Vagina (tissue), 2 donors: ENCODE measurements around the gene PLOD2. TPM values are rescaled to one million over a fixed set of nuclear protein-coding genes. Genes with fewer than 3 reads are reported as not detected.

Experiments
- DNase-seq, 2 donors: peaks; one replicate each; pipeline ENCODE4 v3.0.0-alpha.2; 2017; ENCODE audit errors: extremely low spot score in 2 of 2
- H3K27ac ChIP-seq: fragments of 200-600 bp; sonication (generic); one replicate; pipeline ENCODE4 v1.5.1; 2019
- H3K27me3 ChIP-seq: fragments of 200-600 bp; sonication (generic); one replicate; pipeline ENCODE4 v1.5.1; 2019
- H3K36me3 ChIP-seq, 2 donors: fragments of 200-600 bp; sonication (generic); one replicate each; pipeline ENCODE4 v1.5.1; 2017 to 2019
- H3K4me1 ChIP-seq: fragments of 200-600 bp; sonication (generic); one replicate; pipeline ENCODE4 v1.5.1; 2019
- H3K4me3 ChIP-seq, 2 donors: fragments of 200-600 bp; sonication (generic); 1 replicate in 1 of 2; 2 replicates in 1 of 2; pipeline ENCODE4 v1.5.1; 2016 to 2019
- H3K9me3 ChIP-seq: fragments of 200-600 bp; sonication (generic); one replicate; pipeline ENCODE4 v1.5.1; 2019
- CTCF ChIP-seq, 3 experiments: fragments of 450-650 bp in 2 of 3; fragments of 200-600 bp in 1 of 3; sonication (generic) in 1 of 3; IDR thresholded peaks; one replicate each; pipeline ENCODE4 v1.5.1; 2017 to 2019; ENCODE audit warnings: antibody characterized with exemption in 3 of 3, mild to moderate bottlenecking in 2 of 3, moderate library complexity in 2 of 3
- POLR2A ChIP-seq, 2 donors: fragments of 450-650 bp; IDR thresholded peaks; one replicate each; pipeline ENCODE4 v1.6.1; 2017; ENCODE audit warnings: antibody characterized with exemption in 2 of 2, mild to moderate bottlenecking in 2 of 2, moderate library complexity in 2 of 2
- POLR2AphosphoS5 ChIP-seq, 2 donors: sonication (generic); formaldehyde crosslinking; IDR thresholded peaks; one replicate each; pipeline ENCODE4 v1.9.0; 2017; ENCODE audit warnings: antibody characterized with exemption in 2 of 2, mild to moderate bottlenecking in 2 of 2, low read depth in 1 of 2; ENCODE audit not compliant: insufficient read depth in 1 of 2
- intact Hi-C: fragments of 100-400 bp; cut with DNase I; formaldehyde crosslinking; loops from one replicate; pipeline ENCODE4 v1.15.1; 2023
- total RNA-seq: library from RNA; depleted of rRNA; stranded (reverse); fragments of >200 nt; gene quantifications from one replicate; pipeline ENCODE4 v1.2.3, GENCODE V29; 2016

Gene PLOD2
- total RNA-seq, 1 donor from 2014 or later, result 27.0 TPM

GRCh38 chr3:146019508-146019907 lies 141.5 kb downstream of the PLOD2 start:
- no peaks in the 10 kb centered on the region for H3K9me3 ChIP-seq
- intact Hi-C loops, result no loop called here
- no peaks in the 10 kb centered on the region for H3K27me3 ChIP-seq
- H3K4me1 ChIP-seq, result no peaks in the 10 kb centered on the region
- no peak overlapping the region for H3K27ac ChIP-seq
- TF ChIP-seq POLR2A (IDR thresholded peaks at IDR 0.05) (no peak), POLR2AphosphoS5 (IDR thresholded peaks at IDR 0.05; ENCODE audit: insufficient read depth in 1 of 2, low read depth in 1 of 2) (no peak), CTCF (IDR thresholded peaks at IDR 0.05) (no peak)
- no peak overlapping the region for H3K4me3 ChIP-seq
- no peaks in the 10 kb centered on the region for H3K36me3 ChIP-seq
- no peak for DNase-seq

Other genes with a start within 250 kb of the PLOD2 start
- gene PLSCR4, start 89.9 kb upstream of the PLOD2 start, total RNA-seq, result 50.3 TPM